ENCODE measurements around the gene ZNF385C.

Gene ZNF385C

DNA sequence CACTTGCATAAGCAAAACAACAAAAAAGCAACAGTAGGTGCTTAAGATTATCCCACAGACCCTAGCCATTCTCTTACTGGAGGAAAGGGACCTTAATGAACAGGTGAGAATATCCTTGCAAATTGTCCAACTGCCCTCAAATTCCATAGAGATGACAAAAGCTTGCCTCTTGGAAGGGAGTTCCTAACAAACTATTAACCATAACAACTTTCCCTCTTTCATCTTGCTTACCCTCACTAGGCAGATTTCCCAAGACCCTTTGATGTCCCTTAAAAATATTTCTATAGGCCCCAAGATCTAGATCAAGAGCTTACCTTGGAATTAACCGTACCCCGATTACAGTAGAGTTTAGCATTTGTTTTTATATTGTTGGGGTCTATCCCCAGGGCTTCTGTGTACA lies 109.9 kb downstream of the ZNF385C start:
- DNase-seq (ENCODE audit: low read depth) = no peak

DNA sequence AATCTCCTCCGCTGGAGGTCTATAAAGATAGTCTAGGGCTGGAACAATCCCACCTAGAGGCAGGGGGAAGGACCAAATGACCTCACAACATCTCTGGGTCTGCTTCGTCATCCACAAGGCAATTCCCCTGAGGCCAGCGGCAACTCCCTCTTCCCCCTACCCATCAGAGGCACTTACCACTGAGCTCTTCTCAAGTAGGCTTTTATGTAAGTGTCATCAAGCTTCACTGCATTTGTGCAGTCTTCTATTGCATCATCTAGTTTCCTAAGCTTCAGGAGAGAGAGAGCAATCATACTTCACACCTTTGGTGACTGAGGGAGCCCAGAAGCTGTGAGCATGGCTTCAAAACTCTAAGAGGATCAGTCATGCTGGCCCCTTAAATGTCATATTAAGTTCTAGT lies 110.6 kb downstream of the ZNF385C start:
- DNase-seq (ENCODE audit: low read depth) = no peak

DNA sequence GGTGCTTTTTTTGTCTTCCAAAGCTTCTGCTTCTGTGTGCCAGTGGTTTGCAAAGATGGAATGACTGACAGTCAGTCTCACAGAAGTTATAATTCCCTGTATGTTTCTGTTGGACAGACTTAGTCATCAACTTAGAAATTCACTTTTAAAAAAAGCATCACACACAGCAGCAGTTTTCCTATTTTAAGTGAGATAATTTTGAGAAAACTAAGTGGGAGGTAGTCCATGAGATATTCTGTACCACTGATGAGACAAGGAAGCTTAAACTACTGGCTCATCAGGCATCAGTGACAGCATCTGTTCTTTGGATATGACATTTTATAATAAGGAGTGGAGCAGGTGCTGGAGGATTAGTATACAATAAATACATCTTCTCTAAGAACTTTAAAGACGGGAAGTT lies 111.6 kb downstream of the ZNF385C start:
- no peak for DNase-seq (ENCODE audit: low read depth)

DNA sequence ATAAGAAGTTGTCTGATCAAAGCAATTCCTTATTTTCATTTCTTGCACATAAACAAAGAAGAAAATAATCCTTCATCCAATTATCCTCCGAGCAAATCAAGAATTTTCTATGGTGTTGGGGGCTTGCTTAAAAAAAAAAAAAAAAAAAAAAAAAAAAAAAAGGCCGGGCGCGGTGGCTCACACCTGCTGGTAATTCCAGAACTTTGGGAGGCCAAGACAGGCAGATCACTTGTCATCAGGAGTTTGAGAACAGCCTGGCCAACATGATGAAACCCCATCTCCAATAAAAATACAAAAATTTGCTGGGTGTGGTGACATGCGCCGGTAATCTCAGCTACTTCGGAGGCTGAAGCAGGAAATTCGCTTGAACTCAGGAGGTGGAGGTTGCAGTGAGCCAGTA lies 112.4 kb downstream of the ZNF385C start:
- no peak for DNase-seq (ENCODE audit: low read depth)

DNA sequence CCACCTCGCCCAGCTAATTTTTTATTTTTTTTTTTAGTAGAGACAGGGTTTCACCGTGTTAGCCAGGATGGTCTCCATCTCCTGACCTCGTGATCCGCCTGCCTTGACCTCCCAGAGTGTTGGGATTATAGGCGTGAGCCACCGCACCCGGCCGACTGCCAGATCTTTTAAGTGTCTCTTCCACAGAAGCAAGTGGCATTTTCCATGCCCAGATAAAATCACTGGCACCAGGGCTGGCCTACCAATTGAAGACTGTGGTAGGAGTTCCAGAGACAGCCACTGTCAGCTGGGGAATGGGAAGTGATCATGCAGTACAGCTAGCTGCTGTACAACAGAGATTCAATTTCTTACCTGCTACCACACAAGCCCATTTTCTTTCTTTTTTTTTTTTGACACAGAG lies 113.8 kb downstream of the ZNF385C start:
- DNase-seq (ENCODE audit: low read depth) = no peak

DNA sequence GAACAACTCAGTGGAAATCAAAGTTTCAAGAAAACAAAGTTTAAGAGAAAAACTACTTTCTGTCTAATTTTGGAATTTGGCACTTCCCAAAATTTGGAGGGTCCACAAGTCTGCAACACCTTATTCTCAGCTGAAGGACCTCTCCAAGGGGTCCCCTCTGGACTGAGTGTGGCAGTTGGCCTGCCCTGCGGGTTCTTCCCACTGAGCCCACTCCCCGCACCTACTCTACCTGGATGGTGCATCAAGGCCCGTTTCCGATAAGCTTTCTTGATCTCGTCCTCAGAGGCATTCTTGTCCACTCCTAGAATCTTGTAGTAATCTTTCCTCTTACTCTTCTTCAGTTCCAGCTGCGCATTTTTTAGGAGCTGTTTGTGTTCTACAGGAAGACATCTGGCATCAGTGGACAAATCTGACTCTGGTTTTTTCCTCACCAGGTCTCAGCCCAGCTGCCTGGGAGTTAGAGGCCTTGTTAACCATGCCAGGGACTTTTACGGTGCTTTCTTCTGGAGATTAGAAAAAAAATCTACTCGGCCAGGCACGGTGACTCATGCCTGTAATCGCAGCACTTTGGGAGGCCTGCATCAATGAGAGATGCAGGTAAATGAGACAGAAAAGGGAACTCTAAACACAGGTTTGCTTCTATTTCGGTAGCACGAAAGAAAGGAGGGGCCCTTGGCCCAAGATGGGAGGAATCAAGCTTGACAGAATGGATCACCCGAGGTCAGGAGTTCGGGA lies 116.1 kb downstream of the ZNF385C start:
- no peak for DNase-seq (ENCODE audit: low read depth)

DNA sequence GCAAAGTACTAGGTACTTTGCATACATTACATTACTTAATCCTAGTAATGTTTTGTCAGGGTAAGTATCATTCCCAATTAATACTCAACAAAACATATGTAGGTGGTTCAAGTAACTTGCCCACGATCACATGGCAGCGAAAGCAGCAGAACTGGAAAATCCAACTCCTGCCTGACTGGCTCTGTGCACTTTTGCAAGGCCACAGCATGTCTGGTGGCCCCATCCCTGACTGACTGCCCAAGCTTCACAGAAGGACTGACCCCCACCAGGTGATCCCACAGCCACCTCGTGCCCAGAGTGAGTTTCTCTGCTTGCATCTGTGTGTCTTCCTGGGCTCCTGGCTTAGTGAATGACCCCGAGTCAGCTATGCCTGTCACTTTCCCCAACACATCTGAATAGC lies 120.3 kb downstream of the ZNF385C start:
- no peak for DNase-seq (ENCODE audit: low read depth)

DNA sequence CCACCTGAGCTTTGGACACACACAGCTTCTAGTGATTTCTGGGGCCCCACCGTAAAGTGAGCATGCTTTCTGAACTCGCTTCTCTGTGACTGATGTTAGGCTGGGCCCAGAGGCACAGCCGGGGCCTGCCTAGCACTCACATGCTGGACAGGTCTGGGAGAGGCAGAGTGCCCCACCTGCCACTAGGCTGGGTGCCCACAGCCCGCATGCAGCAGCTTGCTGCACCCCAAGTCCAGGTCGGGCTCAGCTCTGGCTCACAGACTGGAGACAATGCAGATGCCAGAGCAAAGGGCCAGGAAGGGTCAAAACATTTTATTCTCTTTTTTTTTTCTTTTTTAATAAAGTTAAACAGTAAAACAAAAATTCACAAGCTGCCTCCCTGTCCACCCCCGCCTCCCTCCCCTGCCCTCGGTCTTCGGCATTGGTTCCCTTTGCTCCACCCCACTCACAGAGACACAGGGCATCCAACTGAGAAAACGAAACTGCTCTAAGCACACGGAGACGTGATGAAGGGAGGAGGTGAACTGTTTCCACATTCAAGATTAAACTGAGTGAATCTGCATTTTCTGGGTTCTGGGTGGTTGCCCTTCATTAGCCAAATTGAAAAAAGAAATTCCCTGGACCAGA lies 122.0 kb downstream of the ZNF385C start:
- DNase-seq (ENCODE audit: low read depth) = no peak

Measured in fibroblast of the conjunctiva (primary cell).